HepG2 (cell line): ENCODE data around the gene HCRTR1.

ENCODE experiments used
- DR1 ChIP-seq: sonication (generic); formaldehyde crosslinking; IDR thresholded peaks from 2 replicates; pipeline ENCODE4 v1.8.0; 2021; ENCODE audit warnings: mild to moderate bottlenecking, missing genetic modification reagents, inconsistent platforms
- EZH2 ChIP-seq: conservative IDR thresholded peaks from 2 replicates; pipeline ENCODE4 v1.6.1; 2012; ENCODE audit warnings: mild to moderate bottlenecking, low read depth, low read length, moderate library complexity
- FOXJ3 ChIP-seq: sonication (generic); formaldehyde crosslinking; IDR thresholded peaks from 2 replicates; pipeline ENCODE4 v1.4.0; 2020; ENCODE audit warnings: missing genetic modification reagents, mild to moderate bottlenecking, borderline replicate concordance
- FUBP1 ChIP-seq: sonication (generic); formaldehyde crosslinking; IDR thresholded peaks from 2 replicates; pipeline ENCODE4 v1.5.1; 2020; ENCODE audit warnings: missing genetic modification reagents, mild to moderate bottlenecking, borderline replicate concordance
- HIVEP1 ChIP-seq: sonication (generic); formaldehyde crosslinking; IDR thresholded peaks from 2 replicates; pipeline ENCODE4 v1.4.0; 2020; ENCODE audit warnings: mild to moderate bottlenecking, missing genetic modification reagents
- KAT8 ChIP-seq: IDR thresholded peaks from 2 replicates; pipeline ENCODE4 v1.6.1; 2016; ENCODE audit warnings: missing genetic modification reagents, missing compliant biosample characterization
- MAFG ChIP-seq: sonication (generic); formaldehyde crosslinking; IDR thresholded peaks from 2 replicates; pipeline ENCODE4 v1.5.1; 2020; ENCODE audit warnings: mild to moderate bottlenecking, missing genetic modification reagents
- NAIF1 ChIP-seq: sonication (generic); formaldehyde crosslinking; IDR thresholded peaks from 2 replicates; pipeline ENCODE4 v1.5.0; 2020; ENCODE audit warnings: mild to moderate bottlenecking, missing genetic modification reagents, borderline replicate concordance
- ZNF224 ChIP-seq: sonication (generic); formaldehyde crosslinking; IDR thresholded peaks from 2 replicates; pipeline ENCODE4 v1.5.0; 2020; ENCODE audit warnings: mild to moderate bottlenecking, missing genetic modification reagents
- ZSCAN9 ChIP-seq: IDR thresholded peaks from 2 replicates; pipeline ENCODE4 v1.6.1; 2016; ENCODE audit warnings: borderline replicate concordance
- TF ChIP-seq, protein P1 (sequence below): IDR thresholded peaks from 2 replicates; pipeline ENCODE4 v1.6.1; 2012; ENCODE audit warnings: inconsistent platforms
- TF ChIP-seq, protein P2 (sequence below): sonication (generic); formaldehyde crosslinking; IDR thresholded peaks from 2 replicates; pipeline ENCODE4 v1.4.0; 2020; ENCODE audit warnings: missing genetic modification reagents

- TF ChIP-seq NAIF1 (CRISPR knock-in tag) (no peak), ZNF224 (no peak), HIVEP1 (CRISPR knock-in tag) (no peak), KAT8 (CRISPR knock-in tag) (no peak), ZSCAN9 (CRISPR knock-in tag) (no peak), DR1 (CRISPR knock-in tag) (no peak), MAFG (CRISPR knock-in tag) (no peak), FOXJ3 (CRISPR knock-in tag) (no peak), FUBP1 (no peak), EZH2 (no peak)
- TF ChIP-seq, protein P1, sequence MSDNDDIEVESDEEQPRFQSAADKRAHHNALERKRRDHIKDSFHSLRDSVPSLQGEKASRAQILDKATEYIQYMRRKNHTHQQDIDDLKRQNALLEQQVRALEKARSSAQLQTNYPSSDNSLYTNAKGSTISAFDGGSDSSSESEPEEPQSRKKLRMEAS = no peak
- TF ChIP-seq, protein P2, sequence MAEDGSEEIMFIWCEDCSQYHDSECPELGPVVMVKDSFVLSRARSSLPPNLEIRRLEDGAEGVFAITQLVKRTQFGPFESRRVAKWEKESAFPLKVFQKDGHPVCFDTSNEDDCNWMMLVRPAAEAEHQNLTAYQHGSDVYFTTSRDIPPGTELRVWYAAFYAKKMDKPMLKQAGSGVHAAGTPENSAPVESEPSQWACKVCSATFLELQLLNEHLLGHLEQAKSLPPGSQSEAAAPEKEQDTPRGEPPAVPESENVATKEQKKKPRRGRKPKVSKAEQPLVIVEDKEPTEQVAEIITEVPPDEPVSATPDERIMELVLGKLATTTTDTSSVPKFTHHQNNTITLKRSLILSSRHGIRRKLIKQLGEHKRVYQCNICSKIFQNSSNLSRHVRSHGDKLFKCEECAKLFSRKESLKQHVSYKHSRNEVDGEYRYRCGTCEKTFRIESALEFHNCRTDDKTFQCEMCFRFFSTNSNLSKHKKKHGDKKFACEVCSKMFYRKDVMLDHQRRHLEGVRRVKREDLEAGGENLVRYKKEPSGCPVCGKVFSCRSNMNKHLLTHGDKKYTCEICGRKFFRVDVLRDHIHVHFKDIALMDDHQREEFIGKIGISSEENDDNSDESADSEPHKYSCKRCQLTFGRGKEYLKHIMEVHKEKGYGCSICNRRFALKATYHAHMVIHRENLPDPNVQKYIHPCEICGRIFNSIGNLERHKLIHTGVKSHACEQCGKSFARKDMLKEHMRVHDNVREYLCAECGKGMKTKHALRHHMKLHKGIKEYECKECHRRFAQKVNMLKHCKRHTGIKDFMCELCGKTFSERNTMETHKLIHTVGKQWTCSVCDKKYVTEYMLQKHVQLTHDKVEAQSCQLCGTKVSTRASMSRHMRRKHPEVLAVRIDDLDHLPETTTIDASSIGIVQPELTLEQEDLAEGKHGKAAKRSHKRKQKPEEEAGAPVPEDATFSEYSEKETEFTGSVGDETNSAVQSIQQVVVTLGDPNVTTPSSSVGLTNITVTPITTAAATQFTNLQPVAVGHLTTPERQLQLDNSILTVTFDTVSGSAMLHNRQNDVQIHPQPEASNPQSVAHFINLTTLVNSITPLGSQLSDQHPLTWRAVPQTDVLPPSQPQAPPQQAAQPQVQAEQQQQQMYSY (CRISPR knock-in tag) = no peak
Observed at GRCh38 chr1:31675161-31675560, 57.7 kb downstream of the HCRTR1 start.
